ENCODE measurements around the gene CDK19.

The CDK19 gene

DNA sequence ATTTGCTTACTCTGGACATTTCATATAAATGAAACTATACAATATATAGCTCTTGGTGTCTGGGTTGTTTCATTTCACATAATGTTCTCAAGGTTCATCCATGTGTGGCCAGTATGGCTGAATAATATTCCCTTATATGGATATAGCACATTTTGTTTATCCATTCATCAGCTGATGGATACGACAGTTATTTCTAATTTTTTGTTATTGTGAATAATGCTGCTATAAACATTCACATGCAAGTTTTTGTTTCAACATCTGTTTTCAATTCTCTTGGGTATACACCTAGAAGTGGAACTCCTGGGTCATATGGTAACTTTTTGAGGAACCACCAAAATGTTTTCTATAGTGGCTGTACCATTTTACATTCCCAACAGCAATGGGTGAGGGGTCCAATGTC lies 101.1 kb downstream of the CDK19 start:
- no peaks in the 10 kb centered on the region for H3K4me1 ChIP-seq (ENCODE audit: insufficient read depth, poor library complexity, severe bottlenecking)
- H3K27ac ChIP-seq (ENCODE audit: poor library complexity, severe bottlenecking) = no peak overlapping the region
- no peaks in the 10 kb centered on the region for H3K36me3 ChIP-seq (ENCODE audit: low read depth)
- DNase-seq (ENCODE audit: low spot score) (no peak), ATAC-seq (ENCODE audit: low read depth) (no peak)
- H3K9me3 ChIP-seq (ENCODE audit: severe bottlenecking) = no peaks in the 10 kb centered on the region
- TF ChIP-seq, protein P1, sequence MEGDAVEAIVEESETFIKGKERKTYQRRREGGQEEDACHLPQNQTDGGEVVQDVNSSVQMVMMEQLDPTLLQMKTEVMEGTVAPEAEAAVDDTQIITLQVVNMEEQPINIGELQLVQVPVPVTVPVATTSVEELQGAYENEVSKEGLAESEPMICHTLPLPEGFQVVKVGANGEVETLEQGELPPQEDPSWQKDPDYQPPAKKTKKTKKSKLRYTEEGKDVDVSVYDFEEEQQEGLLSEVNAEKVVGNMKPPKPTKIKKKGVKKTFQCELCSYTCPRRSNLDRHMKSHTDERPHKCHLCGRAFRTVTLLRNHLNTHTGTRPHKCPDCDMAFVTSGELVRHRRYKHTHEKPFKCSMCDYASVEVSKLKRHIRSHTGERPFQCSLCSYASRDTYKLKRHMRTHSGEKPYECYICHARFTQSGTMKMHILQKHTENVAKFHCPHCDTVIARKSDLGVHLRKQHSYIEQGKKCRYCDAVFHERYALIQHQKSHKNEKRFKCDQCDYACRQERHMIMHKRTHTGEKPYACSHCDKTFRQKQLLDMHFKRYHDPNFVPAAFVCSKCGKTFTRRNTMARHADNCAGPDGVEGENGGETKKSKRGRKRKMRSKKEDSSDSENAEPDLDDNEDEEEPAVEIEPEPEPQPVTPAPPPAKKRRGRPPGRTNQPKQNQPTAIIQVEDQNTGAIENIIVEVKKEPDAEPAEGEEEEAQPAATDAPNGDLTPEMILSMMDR (IDR thresholded peaks at IDR 0.05; ENCODE audit: poor library complexity, severe bottlenecking) = no peak
- no peaks in the 10 kb centered on the region for H3K27me3 ChIP-seq (ENCODE audit: insufficient read depth, poor library complexity, severe bottlenecking)
- H3K4me3 ChIP-seq (ENCODE audit: severe bottlenecking) = no peak overlapping the region

DNA sequence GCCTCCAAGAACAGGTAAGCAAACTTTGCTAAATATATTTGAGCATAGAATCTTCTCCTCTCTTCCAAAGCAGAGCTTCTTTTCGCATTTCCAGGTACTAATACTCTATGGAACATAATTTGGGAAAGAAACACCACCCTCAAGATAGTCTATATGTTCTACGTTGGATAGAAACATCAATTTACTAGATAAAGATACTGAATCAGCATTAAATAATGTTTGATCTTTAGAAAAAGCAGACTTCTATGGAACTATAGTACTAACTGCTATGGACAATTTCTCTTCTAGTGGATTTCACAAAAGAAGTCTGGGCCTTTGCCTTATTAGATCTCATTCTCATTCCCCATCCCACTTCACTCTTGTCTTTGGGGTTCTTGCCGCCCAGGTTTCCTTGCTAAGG lies 103.0 kb downstream of the CDK19 start:
- no peak for DNase-seq (ENCODE audit: low spot score)
- H3K36me3 ChIP-seq (ENCODE audit: low read depth) = no peaks in the 10 kb centered on the region
- no peak overlapping the region for H3K27ac ChIP-seq (ENCODE audit: poor library complexity, severe bottlenecking)
- H3K9me3 ChIP-seq (ENCODE audit: severe bottlenecking) = no peaks in the 10 kb centered on the region
- H3K27me3 ChIP-seq (ENCODE audit: insufficient read depth, poor library complexity, severe bottlenecking) = no peaks in the 10 kb centered on the region
- TF ChIP-seq, protein P1 (IDR thresholded peaks at IDR 0.05; ENCODE audit: poor library complexity, severe bottlenecking) = no peak
- no peak overlapping the region for H3K4me3 ChIP-seq (ENCODE audit: severe bottlenecking)
- ATAC-seq (ENCODE audit: low read depth) = no peak
- no peaks in the 10 kb centered on the region for H3K4me1 ChIP-seq (ENCODE audit: insufficient read depth, poor library complexity, severe bottlenecking)

DNA sequence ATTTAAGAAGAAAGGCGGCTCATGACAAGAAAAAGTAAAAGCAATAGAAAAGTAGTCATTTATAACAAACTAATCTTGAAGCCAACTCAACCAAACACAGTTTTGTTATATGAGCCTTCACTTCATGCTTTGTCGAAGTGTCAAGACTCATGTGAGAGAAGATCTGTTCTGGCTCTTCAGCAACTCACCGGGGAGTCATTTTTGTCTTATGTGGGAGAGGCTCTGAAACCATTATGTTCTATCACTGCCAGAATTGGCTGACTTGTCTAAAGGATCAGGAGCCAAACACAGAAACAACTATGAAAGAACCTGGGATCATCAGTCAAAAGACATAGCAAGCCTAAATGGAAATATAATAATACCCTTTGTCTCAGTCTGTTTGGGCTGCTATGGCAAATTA lies 105.2 kb downstream of the CDK19 start:
- Histone ChIP-seq H3K4me3 (ENCODE audit: severe bottlenecking) (no peak overlapping the region), H3K4me1 (ENCODE audit: insufficient read depth, poor library complexity, severe bottlenecking) (no peaks in the 10 kb centered on the region), H3K36me3 (ENCODE audit: low read depth) (no peaks in the 10 kb centered on the region), H3K27me3 (ENCODE audit: insufficient read depth, poor library complexity, severe bottlenecking) (no peaks in the 10 kb centered on the region), H3K9me3 (ENCODE audit: severe bottlenecking) (no peaks in the 10 kb centered on the region), H3K27ac (ENCODE audit: poor library complexity, severe bottlenecking) (no peak overlapping the region)
- DNase-seq (ENCODE audit: low spot score) = no peak
- no peak for ATAC-seq (ENCODE audit: low read depth)
- TF ChIP-seq, protein P1 (IDR thresholded peaks at IDR 0.05; ENCODE audit: poor library complexity, severe bottlenecking) = no peak

- Histone ChIP-seq H3K4me1 (ENCODE audit: insufficient read depth, poor library complexity, severe bottlenecking) (peaks cover 7% of the 10 kb centered on the region), H3K36me3 (ENCODE audit: low read depth) (no peaks in the 10 kb centered on the region), H3K4me3 (ENCODE audit: severe bottlenecking) (no peak overlapping the region), H3K9me3 (ENCODE audit: severe bottlenecking) (no peaks in the 10 kb centered on the region), H3K27ac (ENCODE audit: poor library complexity, severe bottlenecking) (no peak overlapping the region), H3K27me3 (ENCODE audit: insufficient read depth, poor library complexity, severe bottlenecking) (no peaks in the 10 kb centered on the region)
- no peak for ATAC-seq (ENCODE audit: low read depth)
- TF ChIP-seq, protein P1 (IDR thresholded peaks at IDR 0.05; ENCODE audit: poor library complexity, severe bottlenecking) = no peak
- no peak for DNase-seq (ENCODE audit: low spot score)
Measured at GRCh38 chr6:110708295-110708950, 106.8 kb downstream of the CDK19 start.

- Histone ChIP-seq H3K9me3 (ENCODE audit: severe bottlenecking) (no peaks in the 10 kb centered on the region), H3K27ac (ENCODE audit: poor library complexity, severe bottlenecking) (no peak overlapping the region), H3K4me1 (ENCODE audit: insufficient read depth, poor library complexity, severe bottlenecking) (peaks cover 7% of the 10 kb centered on the region), H3K27me3 (ENCODE audit: insufficient read depth, poor library complexity, severe bottlenecking) (no peaks in the 10 kb centered on the region), H3K36me3 (ENCODE audit: low read depth) (no peaks in the 10 kb centered on the region), H3K4me3 (ENCODE audit: severe bottlenecking) (no peak overlapping the region)
- no peak for ATAC-seq (ENCODE audit: low read depth)
- DNase-seq (ENCODE audit: low spot score) = no peak
- TF ChIP-seq, protein P1 (IDR thresholded peaks at IDR 0.05; ENCODE audit: poor library complexity, severe bottlenecking) = no peak
Measured at GRCh38 chr6:110705543-110705942, 109.7 kb downstream of the CDK19 start.
